Measurements from ENCODE around the gene PLA2G12A.

Gene PLA2G12A

GRCh38 chr4:109729117-109729717 is 653 bp downstream of the PLA2G12A start:
- DNase-seq (ENCODE audit: low read depth in 2 of 2): peak; percentile 8 to 9

GRCh38 chr4:109728385-109728784 is 1.5 kb downstream of the PLA2G12A start:
- DNase-seq (ENCODE audit: low read depth in 2 of 2): no peak

DNA sequence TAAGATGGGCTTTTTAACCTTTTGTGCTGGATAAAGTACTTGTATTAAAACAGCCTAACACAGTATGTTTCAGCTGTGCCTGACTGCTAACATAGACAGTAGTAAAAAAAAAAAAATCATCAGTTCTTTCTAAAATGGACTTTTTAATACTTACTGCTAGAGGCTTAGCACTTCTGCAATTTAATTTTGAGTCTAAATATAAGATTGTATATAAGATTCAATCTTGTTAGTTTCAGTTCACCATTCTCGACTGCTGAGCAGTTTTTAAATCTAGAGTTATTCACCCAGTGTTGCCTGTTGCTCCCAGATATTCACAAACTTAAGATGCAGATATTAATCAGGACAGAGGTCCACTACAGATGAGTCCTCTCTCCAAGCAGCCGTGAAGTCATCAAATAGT is 6.8 kb downstream of the PLA2G12A start:
- DNase-seq (ENCODE audit: low read depth in 2 of 2): no peak

GRCh38 chr4:109722357-109722756 is 7.5 kb downstream of the PLA2G12A start:
- DNase-seq (ENCODE audit: low read depth in 2 of 2): no peak

DNA sequence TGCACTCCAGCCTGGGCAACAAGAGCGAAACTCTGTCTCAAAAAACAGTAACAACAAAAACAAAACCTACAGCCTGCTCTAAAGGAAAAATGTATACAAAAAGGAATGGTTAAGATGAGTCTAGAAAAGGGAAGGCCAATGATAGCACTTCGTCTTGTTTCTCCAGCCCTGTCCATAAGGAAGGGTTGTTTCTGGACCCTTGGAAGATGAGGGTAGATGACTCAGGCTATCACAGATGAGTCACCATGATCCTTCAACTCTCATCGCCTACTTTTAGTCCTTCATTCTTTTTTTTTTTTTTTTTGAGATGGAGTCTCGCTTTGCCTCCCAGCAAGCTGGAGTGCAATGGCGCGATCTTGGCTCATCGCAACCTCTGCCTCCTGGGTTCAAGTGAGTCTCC is 8.8 kb downstream of the PLA2G12A start:
- DNase-seq (ENCODE audit: low read depth in 2 of 2): no peak

DNA sequence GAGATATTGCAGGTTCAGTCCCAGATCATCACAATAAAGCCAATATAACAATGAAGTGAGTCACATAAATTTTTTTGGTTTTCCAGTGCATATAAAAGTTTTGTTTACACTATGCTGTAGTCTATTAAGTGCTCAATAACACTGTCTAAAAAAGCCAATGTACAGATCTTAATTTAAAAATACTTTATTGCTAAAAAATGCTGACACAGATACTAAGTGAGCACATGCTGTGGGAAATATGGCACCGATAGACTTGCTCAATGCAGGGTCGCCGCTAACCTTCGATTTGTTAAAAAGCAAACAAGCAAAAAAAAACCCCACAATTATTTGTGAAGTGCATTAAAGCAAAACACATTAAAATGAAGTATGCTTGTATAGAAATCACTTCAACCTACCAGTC is 10.3 kb downstream of the PLA2G12A start:
- no peak for DNase-seq (ENCODE audit: low read depth in 2 of 2)

DNA sequence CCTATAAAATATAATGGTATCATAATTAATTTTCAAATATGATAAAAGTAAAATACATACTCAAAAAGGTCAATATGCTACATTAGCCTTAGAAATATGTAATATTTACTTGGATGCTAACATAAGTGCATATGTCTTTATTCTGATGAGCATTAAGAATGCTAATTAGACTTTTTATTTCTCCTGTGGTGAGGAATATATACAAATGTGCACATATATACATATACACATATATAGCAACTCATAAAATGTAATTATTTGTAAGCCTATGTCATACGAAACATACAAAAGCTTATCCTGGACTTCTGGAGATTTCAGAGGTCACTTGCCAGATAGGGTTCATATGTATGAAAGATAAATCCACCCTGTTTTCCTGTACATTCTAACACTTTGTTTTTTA is 11.1 kb downstream of the PLA2G12A start:
- no peak for DNase-seq (ENCODE audit: low read depth in 2 of 2)

DNA sequence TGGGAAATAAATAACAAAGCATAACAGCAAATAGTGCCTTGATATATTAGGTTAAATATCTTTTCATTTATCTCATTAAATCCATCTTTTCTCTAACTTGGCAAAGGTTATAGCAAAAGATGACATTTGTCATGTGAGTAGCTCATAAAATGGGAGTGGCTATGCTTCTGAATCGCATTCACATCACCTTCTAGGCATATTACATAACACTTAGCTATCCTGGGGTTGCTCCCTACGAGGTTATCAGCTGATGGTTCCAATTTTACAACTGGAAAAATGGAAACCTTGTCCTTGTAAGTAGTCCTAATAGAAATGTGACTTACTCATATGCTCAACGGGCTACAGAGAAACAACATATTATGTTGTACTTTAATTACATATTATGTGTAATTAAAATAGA is 16.4 kb downstream of the PLA2G12A start:
- no peak for DNase-seq (ENCODE audit: low read depth in 2 of 2)

DNA sequence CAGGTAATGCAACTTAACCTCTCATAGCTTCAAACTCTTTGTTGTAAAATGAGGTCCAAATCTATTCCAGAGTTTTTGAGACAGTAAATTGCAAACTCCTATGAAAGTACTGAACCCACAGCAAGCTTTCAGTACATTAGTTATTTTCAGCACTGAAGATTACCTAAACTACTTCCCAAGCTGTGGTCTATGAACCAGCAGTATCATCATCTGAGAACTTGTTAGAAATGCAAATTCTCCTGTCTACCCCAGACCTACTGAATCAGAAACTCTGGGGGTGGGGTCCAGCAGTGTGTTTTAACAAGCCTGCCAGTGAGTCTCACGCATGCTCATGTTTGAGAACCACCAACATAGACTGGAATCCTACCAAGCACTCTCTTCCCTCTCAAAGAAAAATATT is 20.9 kb downstream of the PLA2G12A start:
- no peak for DNase-seq (ENCODE audit: low read depth in 2 of 2)

- DNase-seq (ENCODE audit: low read depth in 2 of 2): no peak
Observed at GRCh38 chr4:109708435-109708834, 21.4 kb downstream of the PLA2G12A start.

- no peak for DNase-seq (ENCODE audit: low read depth in 2 of 2)
Observed at GRCh38 chr4:109703664-109704361, 26.1 kb downstream of the PLA2G12A start.

GRCh38 chr4:109702950-109703663 is 26.8 kb downstream of the PLA2G12A start, which contains the start of gene CASP6:
Gene CASP6 (minus strand): TSS chr4:109703445. CDS start chr4:109703395, 50 bp downstream.
- DNase-seq (ENCODE audit: low read depth in 2 of 2): peak; percentile 39 to 51

- no peak for DNase-seq (ENCODE audit: low read depth in 2 of 2)
Observed at GRCh38 chr4:109701566-109702410, 28.1 kb downstream of the PLA2G12A start.

DNA sequence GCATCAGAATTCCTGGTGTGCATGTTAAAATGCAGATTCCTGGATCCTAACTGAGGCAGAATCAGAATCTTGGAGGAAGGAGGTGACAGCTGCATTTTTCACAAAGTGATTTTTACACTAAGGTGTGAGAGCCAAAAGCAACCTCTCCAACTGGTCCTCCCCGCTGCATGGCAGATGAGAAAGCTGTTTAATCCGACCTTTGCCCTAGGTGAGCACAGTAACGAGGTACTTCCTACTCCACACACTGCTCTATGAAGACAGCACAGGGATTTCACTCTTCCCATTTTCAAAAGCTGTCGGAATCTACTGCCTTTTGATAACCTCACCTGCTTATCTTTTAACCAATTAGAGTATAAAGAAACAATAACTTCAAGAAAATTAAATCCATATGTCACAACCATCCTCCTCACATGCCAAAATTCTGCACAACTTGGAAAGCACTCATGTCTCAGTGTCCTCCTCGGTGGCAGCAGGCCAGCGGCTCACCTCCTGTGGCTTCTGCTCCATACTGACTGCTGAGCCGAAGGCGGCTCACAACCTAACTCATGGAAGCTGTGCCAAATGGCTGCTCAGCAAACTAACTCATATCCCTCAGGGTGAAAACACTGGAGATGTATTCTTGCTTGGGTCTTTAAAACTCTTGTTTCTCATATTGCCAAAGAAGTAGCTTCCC is 30.2 kb downstream of the PLA2G12A start:
- no peak for DNase-seq (ENCODE audit: low read depth in 2 of 2)

- no peak for DNase-seq (ENCODE audit: low read depth in 2 of 2)
Observed at GRCh38 chr4:109698656-109699055, 31.2 kb downstream of the PLA2G12A start.

GRCh38 chr4:109691411-109691920 is 38.4 kb downstream of the PLA2G12A start:
- no peak for DNase-seq (ENCODE audit: low read depth in 2 of 2)

GRCh38 chr4:109690690-109691410 is 39.0 kb downstream of the PLA2G12A start:
- no peak for DNase-seq (ENCODE audit: low read depth in 2 of 2)

DNA sequence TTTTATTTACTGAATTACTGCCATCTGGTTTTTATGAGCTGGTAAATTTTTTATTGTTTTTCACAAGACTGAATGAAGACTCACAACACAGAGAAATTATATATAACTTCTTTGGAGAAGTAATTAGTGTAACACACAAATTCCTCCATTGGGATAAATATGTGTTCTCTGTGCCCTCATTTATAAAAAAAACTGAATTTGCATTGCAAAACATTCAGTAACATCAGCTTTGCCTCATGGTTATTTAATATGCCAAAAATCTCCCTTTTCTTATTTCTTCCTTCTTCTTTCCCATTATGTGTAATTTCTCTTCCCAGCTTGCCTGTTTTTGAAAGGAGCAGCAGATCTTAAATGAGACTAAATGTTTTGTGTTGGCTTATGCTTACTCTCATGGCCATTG is 45.1 kb downstream of the PLA2G12A start:
- DNase-seq (ENCODE audit: low read depth in 2 of 2): no peak

GRCh38 chr4:109683621-109684253 is 46.1 kb downstream of the PLA2G12A start:
- no peak for DNase-seq (ENCODE audit: low read depth in 2 of 2)

- DNase-seq (ENCODE audit: low read depth in 2 of 2): no peak
Observed at GRCh38 chr4:109682875-109683274, 47.0 kb downstream of the PLA2G12A start.
